CD4-positive, alpha-beta T cell treated with Interleukin-6 for 4 hours (primary cell): Measurements from ENCODE around the gene ERC1.
"Not testable (repeated sequence)": the region's sequence is repeated elsewhere in the genome, so short reads cannot be mapped to it uniquely, and the experiment has no call there.

Experiments
- DNase-seq: peaks from one replicate; pipeline ENCODE4 v3.0.0-alpha.2; 2020; ENCODE audit warnings: mixed read lengths

ERC1 gene

GRCh38 chr12:1246637-1247036 lies 255.6 kb downstream of the ERC1 start:
- DNase-seq: no peak

DNA sequence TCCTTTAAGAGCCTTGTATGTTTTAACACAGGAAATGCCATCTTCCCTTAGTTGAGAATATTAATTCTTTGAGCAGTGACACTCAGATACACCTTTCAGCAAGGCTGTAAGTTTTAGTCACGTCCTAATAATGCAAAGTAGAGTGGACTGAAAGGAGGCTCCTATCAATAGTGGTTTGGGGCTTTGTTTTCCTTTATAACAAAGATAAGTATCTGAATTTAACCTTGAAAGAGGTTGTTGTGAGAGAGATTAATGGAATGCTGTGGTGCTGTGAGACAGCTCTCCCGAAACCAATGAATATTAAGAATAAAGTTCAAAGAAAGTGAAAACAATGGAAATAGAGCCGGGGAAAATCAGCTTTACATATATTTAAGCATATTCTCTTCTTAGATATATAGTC lies 259.6 kb downstream of the ERC1 start:
- no peak for DNase-seq

DNA sequence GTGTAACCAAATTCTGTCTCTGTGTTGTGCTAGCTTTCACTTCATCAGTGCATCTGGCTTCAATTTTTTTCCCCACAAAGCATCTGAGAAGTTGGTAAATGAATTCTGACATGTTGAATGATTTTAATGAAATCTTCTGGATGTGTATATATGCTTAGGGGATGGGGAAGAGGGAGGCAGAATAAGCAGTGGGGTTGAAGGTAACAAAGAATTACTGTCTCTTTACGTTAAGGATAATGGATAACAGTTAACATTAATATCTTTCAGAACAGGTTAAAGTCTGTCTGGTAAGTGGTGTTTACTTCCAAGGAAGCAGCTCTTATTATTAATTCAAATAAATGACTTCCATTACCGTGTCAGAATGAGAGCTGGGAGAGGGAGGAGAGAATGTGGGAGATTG lies 261.7 kb downstream of the ERC1 start:
- DNase-seq: no peak

DNA sequence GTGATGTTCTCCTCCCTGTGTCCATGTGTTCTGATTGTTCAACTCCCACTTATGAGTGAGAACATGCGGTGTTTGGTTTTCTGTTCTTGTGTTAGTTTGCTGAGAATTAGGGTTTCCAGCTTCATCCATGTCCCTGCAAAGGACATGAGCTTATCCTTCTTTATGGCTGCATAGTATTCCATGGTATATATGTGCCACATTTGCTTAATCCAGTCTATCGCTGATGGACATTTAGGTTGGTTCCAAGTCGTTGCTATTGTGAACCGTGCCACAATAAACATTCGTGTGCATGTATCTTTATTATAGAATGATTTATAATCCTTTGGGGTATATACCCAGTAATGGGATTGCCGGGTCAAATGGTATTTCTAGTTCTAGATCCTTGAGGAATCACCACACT lies 264.1 kb downstream of the ERC1 start:
- not testable (repeated sequence) for DNase-seq

DNA sequence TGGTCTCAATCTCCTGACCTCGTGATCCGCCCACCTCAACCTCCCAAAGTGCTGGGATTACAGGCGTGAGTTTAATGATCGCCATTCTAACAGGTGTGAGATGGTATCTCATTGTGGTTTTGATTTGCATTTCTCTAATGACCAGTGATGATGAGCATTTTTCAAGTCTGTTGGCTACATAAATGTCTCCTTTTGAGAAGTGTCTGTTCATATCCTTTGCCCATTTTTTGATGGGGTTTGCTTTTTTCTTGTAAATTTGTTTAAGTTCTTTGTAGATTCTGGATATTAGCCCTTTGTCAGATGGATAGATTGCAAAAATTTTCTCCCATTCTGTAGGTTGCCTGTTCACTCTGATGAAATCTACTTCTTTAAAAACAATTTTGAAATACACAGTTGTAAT lies 264.8 kb downstream of the ERC1 start:
- DNase-seq: not testable (repeated sequence)

GRCh38 chr12:1256285-1256684 lies 265.3 kb downstream of the ERC1 start:
- DNase-seq: no peak

GRCh38 chr12:1256991-1257390 lies 266.0 kb downstream of the ERC1 start:
- no peak for DNase-seq

GRCh38 chr12:1262011-1262410 lies 271.0 kb downstream of the ERC1 start:
- no peak for DNase-seq

GRCh38 chr12:1267243-1267642 lies 276.2 kb downstream of the ERC1 start:
- no peak for DNase-seq

- DNase-seq: no peak
Observed at GRCh38 chr12:1272142-1272541, 281.1 kb downstream of the ERC1 start.

- DNase-seq: no peak
Observed at GRCh38 chr12:1273051-1273450, 282.0 kb downstream of the ERC1 start.

DNA sequence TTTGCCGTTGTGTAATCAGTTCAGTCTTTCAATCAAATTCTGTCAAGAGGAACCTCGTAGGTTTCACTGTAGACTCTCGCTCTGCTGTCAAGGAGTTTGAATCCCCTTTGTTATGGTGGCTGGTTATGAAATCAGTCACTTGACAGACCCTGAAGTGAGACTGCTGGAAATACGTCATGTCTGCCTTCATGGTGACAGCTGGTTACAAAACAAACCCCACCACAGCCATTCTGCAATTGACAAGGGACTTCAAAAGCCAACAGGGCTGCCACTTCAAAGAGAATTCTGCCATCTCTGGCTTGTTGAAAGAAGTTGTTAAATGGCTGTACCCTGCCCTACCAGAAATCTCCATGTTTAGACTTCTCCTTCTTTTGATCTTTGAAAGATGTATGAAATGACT lies 286.9 kb downstream of the ERC1 start:
- DNase-seq: peak; percentile 20

DNA sequence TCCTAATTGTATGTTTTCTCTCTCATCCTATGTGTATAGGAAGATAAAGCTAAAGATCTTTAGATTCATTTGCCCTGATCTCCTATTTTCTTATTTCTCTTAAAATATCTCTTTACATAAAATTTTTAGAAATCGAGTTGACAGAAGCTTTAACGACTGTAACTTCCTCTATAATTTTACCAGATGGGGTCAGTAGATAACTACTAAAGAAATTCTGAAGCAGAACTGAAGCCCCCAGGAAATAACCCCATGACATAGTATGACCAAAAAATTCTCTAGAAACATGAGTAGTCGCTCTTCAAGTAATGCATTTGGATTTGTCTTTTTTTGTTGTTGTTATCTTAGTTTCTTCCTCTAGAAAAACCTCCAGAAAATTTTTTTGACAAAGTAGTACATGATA lies 288.0 kb downstream of the ERC1 start:
- DNase-seq: no peak

DNA sequence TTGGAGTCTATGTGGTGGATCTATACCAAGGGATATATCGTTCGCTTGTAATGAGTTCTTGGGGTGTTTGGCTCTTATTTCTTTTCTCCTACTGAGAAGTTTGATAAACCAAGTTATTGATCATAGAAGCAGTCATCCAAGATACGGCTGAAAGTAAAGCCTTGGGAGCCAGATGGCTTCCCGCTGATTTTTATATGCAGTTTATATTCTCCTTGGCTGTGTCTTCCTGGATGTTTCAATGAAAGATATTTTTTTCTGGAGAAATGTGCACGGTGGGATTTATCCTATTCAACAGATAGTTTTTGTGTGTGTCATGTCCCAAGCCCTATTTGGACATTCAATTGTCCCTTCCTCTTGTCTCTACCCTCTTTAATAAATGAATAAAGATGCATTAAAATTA lies 289.0 kb downstream of the ERC1 start:
- DNase-seq: no peak

DNA sequence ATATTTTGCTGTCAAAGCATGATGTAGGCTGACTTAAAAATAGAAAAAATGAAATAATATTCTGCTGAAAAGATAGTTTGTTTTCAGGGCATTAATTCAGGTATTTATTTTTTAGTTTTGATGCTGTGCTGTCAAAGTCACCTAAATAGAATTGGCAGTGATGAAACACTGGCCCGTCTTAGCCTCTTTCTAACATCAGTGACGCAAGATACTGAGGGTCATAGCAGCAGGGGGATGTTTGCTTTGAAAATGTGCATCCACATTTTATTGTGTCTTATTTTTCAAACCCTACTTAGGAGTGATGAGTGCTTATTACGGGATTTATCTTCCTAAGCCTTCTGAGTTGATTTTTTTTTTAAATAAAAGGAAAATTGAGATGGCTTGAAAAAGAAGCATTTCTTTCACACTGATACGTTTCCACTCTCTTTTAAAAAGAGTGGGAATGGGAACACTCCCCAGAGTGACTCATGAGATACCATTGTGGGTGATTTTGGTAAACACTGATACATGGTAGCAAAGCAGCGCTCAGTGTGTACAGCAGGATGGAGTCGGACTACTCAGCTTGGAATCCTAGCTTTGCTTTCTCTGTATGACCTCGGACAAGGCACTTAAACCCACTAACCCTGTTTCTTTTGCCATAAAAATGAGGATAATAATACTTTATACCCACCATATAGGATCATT lies 290.8 kb downstream of the ERC1 start:
- DNase-seq: no peak

GRCh38 chr12:1282670-1283315 lies 291.8 kb downstream of the ERC1 start:
- no peak for DNase-seq

- DNase-seq: no peak
Observed at GRCh38 chr12:1283316-1283715, 292.3 kb downstream of the ERC1 start.

DNA sequence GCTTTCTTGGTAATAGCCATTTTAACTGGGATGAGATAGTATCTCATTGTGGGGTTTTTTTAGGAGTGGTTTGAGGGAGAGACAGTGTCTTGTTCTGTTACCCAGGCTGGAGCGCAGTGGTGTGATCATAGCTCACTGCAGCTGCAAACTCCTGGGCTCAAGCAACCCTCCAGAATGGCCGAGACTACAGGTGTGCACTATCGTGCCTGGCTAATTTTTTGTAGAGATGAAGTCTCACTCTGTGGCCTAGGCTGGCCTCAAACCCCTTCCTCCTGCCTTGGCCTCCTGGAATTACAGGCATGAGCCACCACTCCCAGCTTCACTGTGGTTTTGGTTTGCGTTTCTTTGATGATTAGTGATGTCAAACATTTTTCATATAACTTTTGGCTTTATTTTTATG lies 293.6 kb downstream of the ERC1 start:
- no peak for DNase-seq

GRCh38 chr12:1287446-1287975 lies 296.5 kb downstream of the ERC1 start:
- DNase-seq: no peak

DNA sequence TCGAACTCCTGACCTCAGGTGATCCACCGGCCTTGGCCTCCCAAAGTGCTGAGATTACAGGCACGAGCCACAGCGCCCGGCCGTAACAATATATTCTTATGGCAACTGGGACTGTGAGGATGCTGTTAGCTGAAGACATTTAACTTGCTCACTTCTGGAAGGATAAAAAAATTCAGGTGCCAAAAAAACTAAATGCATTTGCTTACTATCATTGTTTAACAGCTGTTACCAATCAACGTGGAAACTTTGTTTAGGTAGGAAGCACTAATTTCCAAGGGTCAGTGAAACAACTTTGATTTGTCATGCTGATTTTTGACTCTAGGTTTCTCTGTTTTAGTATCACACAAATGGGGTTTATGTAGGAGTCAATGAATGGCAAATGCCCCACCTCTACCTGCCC lies 297.3 kb downstream of the ERC1 start:
- no peak for DNase-seq

GRCh38 chr12:1289371-1290155 lies 298.5 kb downstream of the ERC1 start:
- DNase-seq: no peak

GRCh38 chr12:1290716-1291115 lies 299.7 kb downstream of the ERC1 start:
- DNase-seq: no peak

DNA sequence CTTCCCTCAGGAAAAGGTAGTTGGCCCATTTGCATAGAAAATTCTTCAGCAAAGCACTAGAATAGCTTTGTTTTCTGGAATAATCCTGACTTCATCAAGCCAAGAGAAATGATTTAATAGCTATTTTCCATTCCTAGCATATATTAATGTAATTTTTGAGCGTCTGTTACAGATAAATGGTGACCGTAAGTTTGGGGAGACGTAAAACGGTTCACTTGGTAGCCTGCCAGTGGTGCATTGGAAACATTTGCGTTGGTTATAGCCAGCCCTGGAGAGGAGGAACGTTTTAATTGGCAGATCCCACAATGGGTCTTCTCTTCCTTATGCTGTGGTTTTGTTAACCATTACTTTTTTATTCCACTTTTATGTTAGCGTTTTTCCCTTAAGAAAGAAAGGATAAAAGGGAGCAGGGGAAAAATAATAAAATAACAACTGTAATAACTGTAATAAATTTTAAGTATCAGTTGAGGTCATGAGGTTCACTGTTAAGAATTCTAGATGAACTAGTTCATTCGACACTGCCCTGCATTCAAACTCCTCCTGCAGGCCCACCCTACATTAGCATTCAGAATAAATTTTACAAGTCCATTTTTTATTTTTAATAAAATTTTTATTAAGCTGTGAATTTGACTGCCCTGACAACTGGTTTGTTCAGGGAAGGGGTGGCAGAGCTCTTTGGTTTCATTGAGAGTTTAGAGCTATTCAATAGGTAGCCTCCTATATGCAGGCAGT lies 300.7 kb downstream of the ERC1 start:
- DNase-seq: no peak
